HEK293T (cell line): ENCODE data around the gene RNF114.

Experiments
- BHLHE40 ChIP-seq: fragments of 450-650 bp; IDR thresholded peaks from 2 replicates; pipeline ENCODE4 v1.6.1; 2016; ENCODE audit warnings: mild to moderate bottlenecking, moderate library complexity, borderline replicate concordance
- NFRKB ChIP-seq: fragments of 450-650 bp; IDR thresholded peaks from 2 replicates; pipeline ENCODE4 v1.6.1; 2016; ENCODE audit warnings: mild to moderate bottlenecking, moderate library complexity

GRCh38 chr20:49941456-49941855, 5.3 kb downstream of the RNF114 start:
- TF ChIP-seq NFRKB (no peak), BHLHE40 (no peak)
